HL-60 (cell line): Measurements from ENCODE around the gene SLC9A7.
A peak's percentile ranks its signal among the peaks of the same experiment; 100 is the strongest.

Source experiments
- DNase-seq, 2 experiments: peaks; one replicate each; pipeline ENCODE4 v3.0.0-alpha.2; 2010 to 2020; ENCODE audit warnings: low read depth in 1 of 2, low spot score in 1 of 2
- H3K27ac ChIP-seq: fragments of 250-450 bp; sonication (Bioruptor Pico); replicated peaks from 2 replicates; pipeline ENCODE4 v1.5.1; 2020; ENCODE audit warnings: mild to moderate bottlenecking, moderate library complexity
- H3K27me3 ChIP-seq: fragments of 250-450 bp; sonication (Bioruptor Pico); 2 replicates; pipeline ENCODE4 v1.5.1; 2021; ENCODE audit warnings: mild to moderate bottlenecking, moderate library complexity; ENCODE audit not compliant: insufficient read depth, poor library complexity, severe bottlenecking
- H3K4me3 ChIP-seq: replicated peaks from 2 replicates; pipeline ENCODE4 v1.5.1; 2011; ENCODE audit warnings: mild to moderate bottlenecking, control low read depth, low read length; ENCODE audit not compliant: insufficient read depth
- GABPA ChIP-seq: IDR thresholded peaks from 2 replicates; pipeline ENCODE4 v1.6.1; 2012; ENCODE audit warnings: low read depth
- POLR2AphosphoS5 ChIP-seq: IDR thresholded peaks from 2 replicates; pipeline ENCODE4 v1.6.1; 2012; ENCODE audit warnings: low read depth
- SPI1 ChIP-seq: IDR thresholded peaks from 2 replicates; pipeline ENCODE4 v1.6.1; 2012; ENCODE audit warnings: low read depth, mild to moderate bottlenecking, borderline replicate concordance
- TF ChIP-seq, protein P1 (sequence below): IDR thresholded peaks from 2 replicates; pipeline ENCODE4 v1.6.1; 2012; ENCODE audit warnings: low read depth; ENCODE audit not compliant: insufficient replicate concordance
- TF ChIP-seq, protein P2 (sequence below): IDR thresholded peaks from one replicate; pipeline ENCODE4 v1.5.1; 2011; ENCODE audit warnings: low read length, control low read depth, inconsistent platforms; ENCODE audit not compliant: insufficient read depth

Gene SLC9A7

DNA sequence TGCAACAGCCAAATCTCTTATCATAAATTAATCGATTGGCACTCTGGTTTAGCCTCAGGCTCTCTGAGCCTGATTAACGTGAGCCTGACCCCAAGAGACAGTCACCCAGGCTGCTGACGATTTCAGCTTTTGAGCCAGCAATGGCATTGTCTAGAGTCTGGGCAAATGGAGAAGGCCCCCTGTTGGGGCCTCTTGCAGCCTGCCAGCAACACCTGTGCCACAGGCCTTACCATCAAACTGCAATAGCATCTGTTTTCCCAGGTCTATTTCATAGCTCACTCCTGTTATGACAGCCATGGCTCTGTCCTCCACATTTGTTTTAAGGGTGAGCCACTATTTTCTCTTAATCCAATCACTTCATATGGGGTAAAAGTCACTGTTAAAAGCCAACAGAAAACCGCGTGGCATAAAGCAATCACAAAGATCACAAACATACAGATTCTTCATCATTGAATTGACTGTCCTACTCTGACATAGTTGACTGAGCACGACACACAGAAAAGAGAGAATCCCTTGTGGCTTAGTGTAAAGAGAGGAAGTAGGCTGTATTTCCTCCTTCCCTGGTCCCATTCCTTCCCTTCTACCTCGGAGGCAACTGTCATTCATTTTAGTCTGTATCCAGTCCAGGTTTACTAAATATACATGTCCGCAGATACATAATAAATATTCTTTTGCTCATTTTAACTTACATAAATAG, 47.8 kb downstream of the SLC9A7 start:
- TF ChIP-seq, protein P1, sequence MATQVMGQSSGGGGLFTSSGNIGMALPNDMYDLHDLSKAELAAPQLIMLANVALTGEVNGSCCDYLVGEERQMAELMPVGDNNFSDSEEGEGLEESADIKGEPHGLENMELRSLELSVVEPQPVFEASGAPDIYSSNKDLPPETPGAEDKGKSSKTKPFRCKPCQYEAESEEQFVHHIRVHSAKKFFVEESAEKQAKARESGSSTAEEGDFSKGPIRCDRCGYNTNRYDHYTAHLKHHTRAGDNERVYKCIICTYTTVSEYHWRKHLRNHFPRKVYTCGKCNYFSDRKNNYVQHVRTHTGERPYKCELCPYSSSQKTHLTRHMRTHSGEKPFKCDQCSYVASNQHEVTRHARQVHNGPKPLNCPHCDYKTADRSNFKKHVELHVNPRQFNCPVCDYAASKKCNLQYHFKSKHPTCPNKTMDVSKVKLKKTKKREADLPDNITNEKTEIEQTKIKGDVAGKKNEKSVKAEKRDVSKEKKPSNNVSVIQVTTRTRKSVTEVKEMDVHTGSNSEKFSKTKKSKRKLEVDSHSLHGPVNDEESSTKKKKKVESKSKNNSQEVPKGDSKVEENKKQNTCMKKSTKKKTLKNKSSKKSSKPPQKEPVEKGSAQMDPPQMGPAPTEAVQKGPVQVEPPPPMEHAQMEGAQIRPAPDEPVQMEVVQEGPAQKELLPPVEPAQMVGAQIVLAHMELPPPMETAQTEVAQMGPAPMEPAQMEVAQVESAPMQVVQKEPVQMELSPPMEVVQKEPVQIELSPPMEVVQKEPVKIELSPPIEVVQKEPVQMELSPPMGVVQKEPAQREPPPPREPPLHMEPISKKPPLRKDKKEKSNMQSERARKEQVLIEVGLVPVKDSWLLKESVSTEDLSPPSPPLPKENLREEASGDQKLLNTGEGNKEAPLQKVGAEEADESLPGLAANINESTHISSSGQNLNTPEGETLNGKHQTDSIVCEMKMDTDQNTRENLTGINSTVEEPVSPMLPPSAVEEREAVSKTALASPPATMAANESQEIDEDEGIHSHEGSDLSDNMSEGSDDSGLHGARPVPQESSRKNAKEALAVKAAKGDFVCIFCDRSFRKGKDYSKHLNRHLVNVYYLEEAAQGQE, result no peak
- peak; percentile 65; the same call in 1 of the 2 replicates for TF ChIP-seq SPI1
- TF ChIP-seq, protein P2, sequence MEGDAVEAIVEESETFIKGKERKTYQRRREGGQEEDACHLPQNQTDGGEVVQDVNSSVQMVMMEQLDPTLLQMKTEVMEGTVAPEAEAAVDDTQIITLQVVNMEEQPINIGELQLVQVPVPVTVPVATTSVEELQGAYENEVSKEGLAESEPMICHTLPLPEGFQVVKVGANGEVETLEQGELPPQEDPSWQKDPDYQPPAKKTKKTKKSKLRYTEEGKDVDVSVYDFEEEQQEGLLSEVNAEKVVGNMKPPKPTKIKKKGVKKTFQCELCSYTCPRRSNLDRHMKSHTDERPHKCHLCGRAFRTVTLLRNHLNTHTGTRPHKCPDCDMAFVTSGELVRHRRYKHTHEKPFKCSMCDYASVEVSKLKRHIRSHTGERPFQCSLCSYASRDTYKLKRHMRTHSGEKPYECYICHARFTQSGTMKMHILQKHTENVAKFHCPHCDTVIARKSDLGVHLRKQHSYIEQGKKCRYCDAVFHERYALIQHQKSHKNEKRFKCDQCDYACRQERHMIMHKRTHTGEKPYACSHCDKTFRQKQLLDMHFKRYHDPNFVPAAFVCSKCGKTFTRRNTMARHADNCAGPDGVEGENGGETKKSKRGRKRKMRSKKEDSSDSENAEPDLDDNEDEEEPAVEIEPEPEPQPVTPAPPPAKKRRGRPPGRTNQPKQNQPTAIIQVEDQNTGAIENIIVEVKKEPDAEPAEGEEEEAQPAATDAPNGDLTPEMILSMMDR, result no peak
- no peak for TF ChIP-seq POLR2AphosphoS5
- TF ChIP-seq GABPA, result no peak
- no peak for DNase-seq
- no peaks in the 10 kb centered on the region for H3K27me3 ChIP-seq
- H3K4me3 ChIP-seq, result no peak overlapping the region
- no peak overlapping the region for H3K27ac ChIP-seq

DNA sequence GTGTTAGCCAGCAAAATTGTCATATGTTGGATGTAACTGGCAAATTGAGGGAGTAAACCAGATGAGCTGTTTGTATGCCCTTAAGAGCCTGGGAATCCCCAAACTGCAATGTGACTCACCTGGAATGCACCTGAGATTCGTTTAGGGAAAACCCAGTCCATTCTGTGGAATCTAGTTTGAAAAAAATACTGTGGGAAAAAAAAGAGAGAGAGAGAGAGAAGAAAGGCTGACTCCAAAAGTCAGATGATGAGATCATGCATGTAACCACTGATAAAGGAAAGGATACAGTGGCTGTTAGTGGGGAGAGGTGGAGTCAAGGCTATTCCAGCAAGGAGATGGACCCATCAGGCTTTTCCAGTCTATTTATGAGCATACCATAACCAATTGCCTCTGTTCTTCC, 48.5 kb downstream of the SLC9A7 start:
- Histone ChIP-seq H3K27ac (no peak overlapping the region), H3K27me3 (no peaks in the 10 kb centered on the region), H3K4me3 (no peak overlapping the region)
- no peak for DNase-seq
- TF ChIP-seq, protein P1, result no peak
- no peak for TF ChIP-seq POLR2AphosphoS5
- no peak for TF ChIP-seq GABPA

DNA sequence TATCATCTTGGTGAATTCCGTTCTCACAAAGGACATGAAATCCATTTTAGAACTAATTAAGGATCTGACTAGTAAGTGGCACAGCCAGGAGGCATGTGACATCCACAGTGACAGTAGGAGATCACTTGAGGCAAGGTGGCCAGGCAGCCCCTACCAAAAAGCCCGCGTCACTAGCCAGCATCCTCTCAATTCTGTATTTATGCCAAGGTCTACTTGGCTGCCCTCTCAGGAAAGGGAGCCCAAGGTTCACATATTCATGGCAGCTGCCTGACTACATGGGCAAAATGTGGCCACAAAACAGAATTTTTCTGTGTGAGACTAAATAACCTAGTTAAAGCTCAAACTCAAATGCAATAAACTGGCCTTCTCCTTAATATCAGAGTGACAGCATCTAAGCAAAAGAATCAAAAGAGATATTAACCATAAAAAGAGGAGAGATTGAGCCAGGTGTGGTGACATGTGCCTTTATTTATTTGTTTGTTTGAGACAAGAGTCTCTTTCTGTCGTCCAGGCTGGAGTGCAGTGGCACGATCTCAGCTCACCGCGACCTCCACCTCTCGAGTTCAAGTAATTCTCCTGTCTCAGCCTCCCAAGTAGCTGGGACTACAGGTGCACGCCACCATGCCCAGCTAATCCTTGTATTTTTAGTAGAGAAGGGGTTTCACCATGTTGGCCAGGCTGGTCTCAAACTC, 51.5 kb downstream of the SLC9A7 start:
- DNase-seq, result no peak
- TF ChIP-seq, protein P2, result no peak
- no peak for TF ChIP-seq SPI1
- TF ChIP-seq GABPA, result no peak
- H3K27ac ChIP-seq, result no peak overlapping the region
- H3K4me3 ChIP-seq, result no peak overlapping the region
- no peaks in the 10 kb centered on the region for H3K27me3 ChIP-seq

DNA sequence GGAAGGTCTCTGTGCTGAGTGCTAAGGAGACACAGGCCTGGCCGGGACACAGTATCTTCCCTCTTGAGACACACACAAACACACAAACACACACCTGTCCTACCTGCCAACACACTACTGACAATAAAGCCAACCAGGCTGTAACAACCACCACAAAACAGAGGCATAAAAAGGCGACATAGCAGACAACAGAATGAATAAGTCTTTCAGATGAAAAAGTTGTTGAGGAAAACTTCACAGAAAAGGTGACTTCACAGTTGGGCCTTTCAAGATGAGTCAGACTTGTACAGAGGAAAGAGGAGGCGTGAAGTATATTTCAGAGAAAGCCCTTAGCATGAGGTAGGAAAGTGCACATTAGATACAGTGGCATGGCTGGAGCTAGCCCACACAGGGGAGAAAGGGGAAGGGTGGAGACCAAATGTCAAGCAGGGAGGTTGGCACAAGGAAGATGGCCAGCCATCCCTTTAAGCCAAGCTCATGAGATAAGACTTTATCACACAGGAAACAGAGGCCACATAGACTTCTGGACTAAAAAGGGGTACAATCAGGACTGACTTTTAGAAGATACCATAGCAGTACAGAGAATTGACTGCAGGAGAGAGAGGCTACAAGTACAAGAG, 54.0 kb downstream of the SLC9A7 start:
- Histone ChIP-seq H3K4me3 (no peak overlapping the region), H3K27me3 (no peaks in the 10 kb centered on the region), H3K27ac (no peak overlapping the region)
- TF ChIP-seq SPI1 (no peak), POLR2AphosphoS5 (no peak)
- TF ChIP-seq, protein P2, result no peak
- no peak for DNase-seq
